ENCODE data around the gene IL4R.

The IL4R gene

DNA sequence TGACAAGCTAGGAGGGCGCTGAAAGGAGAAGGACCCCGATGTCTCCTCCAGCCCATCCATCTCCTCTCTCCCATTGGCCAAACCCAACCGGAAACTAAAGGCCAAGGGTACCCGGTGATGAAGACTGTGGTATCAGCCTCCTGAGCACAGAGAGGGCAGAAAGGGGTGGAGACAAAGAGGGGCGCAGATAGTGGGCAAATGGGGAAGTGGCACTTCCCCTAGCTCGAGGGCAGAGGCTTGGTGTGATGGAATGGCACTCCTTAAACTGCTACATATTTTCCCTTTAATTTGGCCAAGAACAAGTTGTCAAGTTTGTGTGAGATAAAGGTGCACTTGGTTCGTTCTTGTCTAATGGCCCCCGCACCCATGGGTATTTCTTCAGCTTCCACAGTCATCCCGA, 27.8 kb downstream of the IL4R start:
- Histone ChIP-seq H3K4me3 (no peak overlapping the region), H3K27ac (no peak overlapping the region)
- DNase-seq (ENCODE audit: low spot score) = no peak
- TF ChIP-seq, protein P1, sequence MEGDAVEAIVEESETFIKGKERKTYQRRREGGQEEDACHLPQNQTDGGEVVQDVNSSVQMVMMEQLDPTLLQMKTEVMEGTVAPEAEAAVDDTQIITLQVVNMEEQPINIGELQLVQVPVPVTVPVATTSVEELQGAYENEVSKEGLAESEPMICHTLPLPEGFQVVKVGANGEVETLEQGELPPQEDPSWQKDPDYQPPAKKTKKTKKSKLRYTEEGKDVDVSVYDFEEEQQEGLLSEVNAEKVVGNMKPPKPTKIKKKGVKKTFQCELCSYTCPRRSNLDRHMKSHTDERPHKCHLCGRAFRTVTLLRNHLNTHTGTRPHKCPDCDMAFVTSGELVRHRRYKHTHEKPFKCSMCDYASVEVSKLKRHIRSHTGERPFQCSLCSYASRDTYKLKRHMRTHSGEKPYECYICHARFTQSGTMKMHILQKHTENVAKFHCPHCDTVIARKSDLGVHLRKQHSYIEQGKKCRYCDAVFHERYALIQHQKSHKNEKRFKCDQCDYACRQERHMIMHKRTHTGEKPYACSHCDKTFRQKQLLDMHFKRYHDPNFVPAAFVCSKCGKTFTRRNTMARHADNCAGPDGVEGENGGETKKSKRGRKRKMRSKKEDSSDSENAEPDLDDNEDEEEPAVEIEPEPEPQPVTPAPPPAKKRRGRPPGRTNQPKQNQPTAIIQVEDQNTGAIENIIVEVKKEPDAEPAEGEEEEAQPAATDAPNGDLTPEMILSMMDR (IDR thresholded peaks at IDR 0.05) = no peak

DNA sequence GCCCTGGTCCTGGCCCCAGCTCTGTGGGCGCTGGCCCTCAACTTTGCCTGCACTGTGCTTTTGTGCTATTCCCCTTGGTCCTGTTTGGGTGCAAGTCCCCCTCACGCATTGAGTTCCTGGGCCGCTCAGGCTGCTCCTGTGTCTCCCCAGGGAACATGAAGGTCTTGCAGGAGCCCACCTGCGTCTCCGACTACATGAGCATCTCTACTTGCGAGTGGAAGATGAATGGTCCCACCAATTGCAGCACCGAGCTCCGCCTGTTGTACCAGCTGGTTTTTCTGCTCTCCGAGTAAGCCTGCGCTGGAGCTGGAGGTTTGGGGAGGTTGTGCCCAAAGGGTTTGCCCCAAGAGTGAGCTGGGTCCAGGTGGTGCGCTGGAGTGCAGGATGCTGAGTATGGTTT, 28.2 kb downstream of the IL4R start:
- TF ChIP-seq, protein P1 (IDR thresholded peaks at IDR 0.05) = no peak
- Histone ChIP-seq H3K27ac (no peak overlapping the region), H3K4me3 (no peak overlapping the region)
- no peak for DNase-seq (ENCODE audit: low spot score)

DNA sequence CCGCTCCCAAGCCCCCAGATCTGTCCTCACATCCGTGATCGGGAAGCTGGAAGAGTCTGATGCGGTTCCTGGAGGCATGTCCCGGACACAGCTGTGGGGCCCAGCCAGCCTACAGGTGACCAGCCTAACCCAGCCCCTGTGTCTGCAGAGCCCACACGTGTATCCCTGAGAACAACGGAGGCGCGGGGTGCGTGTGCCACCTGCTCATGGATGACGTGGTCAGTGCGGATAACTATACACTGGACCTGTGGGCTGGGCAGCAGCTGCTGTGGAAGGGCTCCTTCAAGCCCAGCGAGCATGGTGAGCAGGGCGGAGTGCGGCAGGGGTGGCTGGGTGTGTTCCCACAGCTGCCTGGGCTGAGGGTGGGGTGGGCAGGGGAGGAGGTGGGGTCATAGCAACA, 30.9 kb downstream of the IL4R start:
- DNase-seq (ENCODE audit: low spot score) = no peak
- TF ChIP-seq, protein P1 (IDR thresholded peaks at IDR 0.05) = no peak
- H3K4me3 ChIP-seq = no peak overlapping the region
- H3K27ac ChIP-seq = no peak overlapping the region

DNA sequence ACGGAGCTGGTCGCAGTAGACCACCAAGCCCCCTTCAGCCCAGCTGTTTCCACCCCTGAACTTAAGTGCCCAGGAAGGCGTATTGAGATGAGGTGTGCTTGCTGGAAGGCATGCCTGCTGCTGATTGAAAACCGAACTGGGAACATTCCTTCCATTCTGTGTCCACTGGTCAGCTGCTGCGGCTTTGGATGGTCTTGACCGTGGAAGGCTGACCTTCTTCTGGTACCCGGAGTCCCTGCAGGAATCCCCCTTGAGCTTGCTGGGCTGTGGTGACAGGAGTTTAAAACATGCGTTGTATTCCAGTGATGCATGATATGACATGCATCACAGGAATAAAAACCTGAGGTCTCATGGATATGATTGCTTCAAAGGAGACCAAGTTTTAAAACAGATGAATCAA, 31.4 kb downstream of the IL4R start:
- no peak overlapping the region for H3K27ac ChIP-seq
- TF ChIP-seq, protein P1 (IDR thresholded peaks at IDR 0.05) = no peak
- H3K4me3 ChIP-seq = no peak overlapping the region
- no peak for DNase-seq (ENCODE audit: low spot score)

DNA sequence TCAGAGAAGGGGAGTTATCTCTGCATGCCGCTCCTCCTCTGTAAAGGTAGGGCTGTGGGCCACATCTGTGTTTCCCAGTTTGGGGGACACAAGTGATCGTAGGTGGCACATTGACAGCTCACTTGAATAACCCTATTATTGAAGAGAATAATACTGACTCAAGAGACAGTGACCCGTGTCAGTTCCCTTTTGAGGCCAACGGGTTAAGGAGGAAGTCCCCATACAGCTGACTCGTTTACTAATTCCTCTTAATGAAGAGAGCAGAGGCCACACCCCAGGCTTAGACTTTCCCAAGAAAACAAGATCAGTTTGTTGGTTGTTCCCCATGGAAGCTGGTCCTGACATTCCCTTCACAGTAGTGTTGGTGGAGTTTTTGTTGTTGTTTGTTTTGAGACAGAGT, 33.0 kb downstream of the IL4R start:
- TF ChIP-seq, protein P1 (IDR thresholded peaks at IDR 0.05) = no peak
- H3K27ac ChIP-seq = peak overlapping the region in 1 of 2 donors; percentile 2
- no peak for DNase-seq (ENCODE audit: low spot score)
- H3K4me3 ChIP-seq = no peak overlapping the region

DNA sequence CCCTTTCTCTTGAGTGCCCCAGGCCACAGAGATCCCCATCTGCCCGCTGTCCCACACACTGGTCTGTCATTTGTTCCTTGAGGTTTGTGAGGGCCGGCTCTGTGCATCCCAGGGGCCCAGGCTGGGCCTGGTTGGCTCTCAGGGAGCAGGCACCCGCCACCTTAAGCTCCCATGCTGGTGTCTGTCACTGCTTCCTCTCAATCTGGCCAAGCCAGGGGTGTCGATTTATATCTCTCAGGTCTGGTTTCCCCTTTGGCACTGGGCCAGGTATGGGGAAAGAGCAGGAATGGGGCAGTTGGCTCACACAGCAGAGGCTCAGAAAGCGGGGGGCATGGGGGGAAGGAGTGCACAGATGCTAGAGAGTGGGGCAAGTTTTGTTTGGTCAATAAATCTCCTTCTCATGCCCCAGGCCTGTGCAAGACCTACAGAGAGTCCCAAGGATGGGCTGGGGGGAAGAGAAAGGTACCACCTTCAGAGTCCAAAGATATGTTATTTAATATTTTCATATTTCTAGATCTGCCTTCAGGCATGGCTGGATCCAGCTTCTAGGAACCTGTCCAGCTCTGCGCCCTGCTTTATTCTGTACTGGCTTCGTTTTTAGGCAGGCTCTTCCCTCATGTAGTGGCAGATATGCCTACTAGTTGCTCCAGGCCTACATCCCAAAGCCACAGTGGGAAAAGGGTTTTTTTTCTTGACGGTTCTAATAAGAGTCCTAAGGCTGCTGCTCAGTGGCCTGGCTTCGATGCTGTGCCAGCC, 34.3 kb downstream of the IL4R start:
- H3K4me3 ChIP-seq = no peak overlapping the region
- peak overlapping the region in 1 of 2 donors; percentile 24 for H3K27ac ChIP-seq
- TF ChIP-seq, protein P1 (IDR thresholded peaks at IDR 0.05) = no peak
- no peak for DNase-seq (ENCODE audit: low spot score)

DNA sequence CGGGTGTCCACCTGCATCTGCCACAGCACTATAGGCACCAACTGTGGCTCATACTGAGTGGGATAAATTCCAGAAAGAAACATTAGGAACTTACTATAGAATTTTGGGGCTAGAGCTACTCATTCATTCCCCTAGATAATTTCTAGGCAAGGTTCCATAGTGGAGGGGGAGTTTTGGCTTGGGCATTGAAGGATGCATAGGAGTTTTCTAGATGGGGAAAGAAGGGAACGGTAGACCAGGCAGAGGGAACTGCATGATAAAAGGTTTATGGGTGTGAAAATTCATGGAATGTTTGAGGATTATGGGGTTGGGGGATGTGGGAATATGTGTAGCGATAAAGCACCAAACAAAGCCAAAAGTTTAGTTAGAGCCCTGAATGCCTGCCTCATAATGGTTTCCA, 35.5 kb downstream of the IL4R start:
- no peak overlapping the region for H3K4me3 ChIP-seq
- TF ChIP-seq, protein P1 (IDR thresholded peaks at IDR 0.05) = no peak
- no peak for DNase-seq (ENCODE audit: low spot score)
- no peak overlapping the region for H3K27ac ChIP-seq

All from coronary artery (tissue), 2 donors.